ENCODE results near the gene N4BP2L2. TPM values are rescaled to one million over a fixed set of nuclear protein-coding genes. Genes with fewer than 3 reads are reported as not detected.

N4BP2L2 gene
- total RNA-seq = 193 and 219 TPM in 2 replicates

GRCh38 chr13:32538621-32539246 lies at the start of gene N4BP2L2:
Gene N4BP2L2, minus strand, starts transcription at chr13:32538795. Its CDS starts 1,768 bp downstream, at chr13:32537027.

GRCh38 chr13:32586080-32586900 lies 47.7 kb upstream of the N4BP2L2 start, which contains the start of gene PDS5B:
Gene PDS5B, plus strand, starts transcription at chr13:32586452. Its CDS starts 62,321 bp downstream, at chr13:32648773.

DNA sequence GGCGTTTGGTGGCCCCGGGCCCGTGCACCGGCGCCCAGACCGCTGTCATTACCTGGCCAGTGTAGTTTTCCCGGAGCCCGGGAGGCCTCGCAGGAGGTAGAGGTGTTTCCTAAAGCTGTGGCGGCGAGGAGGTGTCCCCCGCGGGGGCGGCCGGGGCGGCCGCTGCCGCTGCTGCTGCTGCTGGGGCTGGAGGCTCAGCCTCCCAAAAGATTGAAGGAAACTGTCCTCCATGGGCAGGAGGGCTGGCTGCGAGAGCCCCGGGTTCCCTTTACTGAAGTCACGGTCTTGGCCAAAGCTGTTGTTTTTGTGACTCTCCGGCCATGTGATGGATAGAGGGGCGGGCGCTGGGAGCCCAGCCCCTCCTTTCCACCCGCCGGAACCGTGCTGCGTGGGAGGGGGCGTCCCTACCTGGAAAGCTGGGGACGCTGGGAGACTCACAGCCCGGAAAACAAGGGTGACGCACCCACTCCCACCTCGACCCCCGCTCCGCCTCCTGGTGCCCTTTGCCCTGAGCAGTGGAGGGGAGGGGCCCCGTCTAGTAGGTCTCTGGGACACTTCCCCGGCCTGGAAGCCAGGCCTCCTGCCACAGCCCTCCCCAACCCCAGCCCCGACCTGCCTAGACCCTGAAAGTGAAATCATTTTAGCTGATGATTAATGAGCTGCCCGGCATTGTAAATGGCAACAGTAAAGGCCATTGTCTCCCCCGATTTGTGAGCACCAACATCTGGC lies 110.6 kb downstream of the N4BP2L2 start, which contains the start of gene N4BP2L1:
TSS of gene N4BP2L1 (minus strand) at position 279 of the 729 bp plus-strand sequence. CDS start at position 231, 48 bp downstream.

Small RNA genes within 50 kb of the gene (small RNA-seq; reads per million reads assigned to genes)
- not detected for gene RF00190

Other genes with a start within 250 kb of the N4BP2L2 start
- gene ZAR1L, start 223.4 kb downstream of the N4BP2L2 start, total RNA-seq = not detected in 2 replicates
- gene BRCA2, start 223.3 kb downstream of the N4BP2L2 start, total RNA-seq = 6.4 and 9.2 TPM in 2 replicates
- 10.6 TPM in 2 replicates for gene N4BP2L1, start 110.7 kb downstream of the N4BP2L2 start, total RNA-seq
- gene PDS5B, start 47.7 kb upstream of the N4BP2L2 start, total RNA-seq = 43.3 and 48.3 TPM in 2 replicates

Data from articular chondrocyte of knee joint (primary cell).